ENCODE measurements around the gene TRPT1.

The TRPT1 gene

DNA sequence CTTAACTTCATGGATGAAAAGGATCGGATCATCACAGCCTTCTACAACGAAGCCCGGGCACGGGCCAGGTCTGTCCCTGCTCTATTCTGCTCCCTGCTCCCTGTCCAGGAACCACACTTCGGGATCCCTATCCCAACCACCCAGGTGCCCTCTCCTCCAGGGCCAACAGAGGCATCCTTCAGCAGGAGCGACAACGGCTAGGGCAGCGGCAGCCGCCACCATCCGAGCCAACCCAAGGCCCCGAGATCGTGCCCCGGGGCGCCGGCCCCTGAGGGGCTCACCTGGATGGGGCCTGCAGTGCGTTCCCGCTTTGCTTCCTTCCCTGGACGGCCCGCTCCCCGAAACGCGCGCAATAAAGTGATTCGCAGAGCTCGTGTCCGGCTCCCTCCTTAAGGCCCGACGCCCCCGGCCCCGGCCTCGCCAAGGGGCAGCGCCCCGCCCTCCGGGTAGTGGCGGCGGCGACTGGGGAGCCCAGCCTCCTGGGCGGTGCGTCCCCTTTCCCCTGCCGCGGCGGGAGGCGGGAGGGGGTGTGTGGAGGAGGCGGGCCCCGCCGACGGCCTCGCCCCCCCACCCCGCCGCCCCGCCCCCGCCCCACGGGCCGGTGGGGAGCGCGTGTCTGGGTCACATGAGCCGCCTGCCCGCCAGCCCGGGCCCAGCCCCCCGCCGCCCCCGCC, 8.1 kb upstream of the TRPT1 start, which contains the start of gene VEGFB:
TSS of gene VEGFB (plus strand) at position 672 of the 674 bp plus-strand sequence. CDS start 250 bp downstream, outside the sequence.
- Histone ChIP-seq H3K4me3 (ENCODE audit: low read depth, low read length) (peak within 1 kb of the TSS; percentile 88), H3K79me2 (ENCODE audit: control insufficient read depth, insufficient read depth, low read length, unreplicated experiment) (peaks cover 11% of the 10 kb centered on the region), H2AFZ (ENCODE audit: low read length, unreplicated experiment) (no peak within 1 kb of the TSS), H3K27ac (ENCODE audit: low read depth, low read length) (no peak within 1 kb of the TSS), H3K36me3 (ENCODE audit: insufficient read depth, low read length) (no peaks in the 10 kb centered on the region), H3K27me3 (ENCODE audit: insufficient read depth, low read length) (no peaks in the 10 kb centered on the region), H3K4me1 (ENCODE audit: control insufficient read depth, insufficient read depth, low read length, unreplicated experiment) (peaks cover 4% of the 10 kb centered on the region)

DNA sequence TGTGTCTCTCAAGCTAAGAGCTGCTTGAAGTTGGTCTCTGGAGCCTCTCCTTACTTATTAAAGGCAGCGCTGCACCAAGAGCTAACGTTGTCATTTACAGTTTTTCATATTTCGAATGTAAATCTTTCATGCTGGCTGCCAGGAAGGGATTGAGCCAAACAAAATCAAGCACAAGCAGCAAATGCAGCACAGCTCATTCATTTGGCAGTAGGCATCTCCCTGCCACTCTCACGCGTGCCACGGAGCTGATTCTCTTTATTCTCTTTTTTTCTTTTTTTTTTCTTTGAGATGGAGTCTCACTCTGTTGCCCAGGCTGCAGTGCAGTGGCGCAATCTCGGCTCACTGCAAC, 7.0 kb upstream of the TRPT1 start:
- Histone ChIP-seq H3K4me3 (ENCODE audit: low read depth, low read length) (no peak overlapping the region), H2AFZ (ENCODE audit: low read length, unreplicated experiment) (no peak overlapping the region), H3K4me1 (ENCODE audit: control insufficient read depth, insufficient read depth, low read length, unreplicated experiment) (peaks cover 4% of the 10 kb centered on the region), H3K27ac (ENCODE audit: low read depth, low read length) (no peak overlapping the region), H3K36me3 (ENCODE audit: insufficient read depth, low read length) (no peaks in the 10 kb centered on the region), H3K79me2 (ENCODE audit: control insufficient read depth, insufficient read depth, low read length, unreplicated experiment) (peaks cover 11% of the 10 kb centered on the region), H3K27me3 (ENCODE audit: insufficient read depth, low read length) (no peaks in the 10 kb centered on the region)

DNA sequence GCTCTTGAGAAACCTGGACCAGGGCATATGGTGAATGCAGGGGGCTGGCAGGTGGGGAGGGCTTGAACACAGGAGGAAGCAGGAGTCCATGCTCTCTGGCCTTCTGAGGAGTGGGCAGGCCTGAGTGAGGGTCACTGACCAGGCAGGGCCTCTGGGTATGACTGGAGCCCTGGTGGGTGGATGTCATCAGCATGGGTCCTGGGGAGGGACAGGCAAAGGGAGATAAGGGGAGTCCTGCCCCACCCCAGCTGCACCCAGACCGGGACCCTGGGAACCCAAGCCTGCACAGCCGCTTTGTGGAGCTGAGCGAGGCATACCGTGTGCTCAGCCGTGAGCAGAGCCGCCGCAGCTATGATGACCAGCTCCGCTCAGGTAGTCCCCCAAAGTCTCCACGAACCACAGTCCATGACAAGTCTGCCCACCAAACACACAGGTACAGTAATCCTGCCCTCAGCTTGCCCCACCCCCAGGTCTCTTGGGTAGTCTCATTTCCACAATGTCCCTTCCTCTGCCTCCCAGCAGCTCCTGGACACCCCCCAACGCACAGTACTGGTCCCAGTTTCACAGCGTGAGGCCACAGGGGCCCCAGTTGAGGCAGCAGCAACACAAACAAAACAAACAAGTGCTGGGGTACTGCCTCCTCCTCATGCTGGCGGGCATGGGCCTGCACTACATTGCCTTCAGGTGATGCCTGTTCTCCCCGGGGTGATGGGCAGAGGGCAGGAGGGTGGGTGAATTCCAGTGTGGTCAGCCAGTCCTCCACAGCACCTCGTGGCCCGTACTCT, 6.4 kb upstream of the TRPT1 start:
- Histone ChIP-seq H2AFZ (ENCODE audit: low read length, unreplicated experiment) (no peak overlapping the region), H3K27me3 (ENCODE audit: insufficient read depth, low read length) (no peaks in the 10 kb centered on the region), H3K4me3 (ENCODE audit: low read depth, low read length) (no peak overlapping the region), H3K27ac (ENCODE audit: low read depth, low read length) (no peak overlapping the region), H3K4me1 (ENCODE audit: control insufficient read depth, insufficient read depth, low read length, unreplicated experiment) (peaks cover 7% of the 10 kb centered on the region), H3K79me2 (ENCODE audit: control insufficient read depth, insufficient read depth, low read length, unreplicated experiment) (peaks cover 13% of the 10 kb centered on the region), H3K36me3 (ENCODE audit: insufficient read depth, low read length) (no peaks in the 10 kb centered on the region)

DNA sequence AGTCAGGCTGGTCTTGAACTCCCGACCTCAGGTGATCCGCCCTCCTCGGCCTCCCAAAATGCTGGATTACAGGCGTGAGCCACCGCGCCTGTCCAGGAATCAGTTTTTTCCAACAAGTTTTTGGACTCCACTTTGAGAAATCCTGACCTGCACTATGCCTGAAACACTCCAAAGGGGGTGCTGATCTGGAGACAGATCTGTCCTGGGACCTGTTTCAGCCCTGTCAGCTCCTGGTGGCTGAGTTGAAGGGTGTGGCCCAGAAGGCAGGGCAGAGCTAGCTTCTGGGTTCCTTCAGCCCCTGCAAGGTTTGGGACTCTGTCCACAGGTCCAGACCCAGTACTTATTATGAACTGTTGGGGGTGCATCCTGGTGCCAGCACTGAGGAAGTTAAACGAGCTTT, 5.6 kb upstream of the TRPT1 start:
- no peaks in the 10 kb centered on the region for H3K27me3 ChIP-seq (ENCODE audit: insufficient read depth, low read length)
- H3K27ac ChIP-seq (ENCODE audit: low read depth, low read length) = no peak overlapping the region
- H3K4me1 ChIP-seq (ENCODE audit: control insufficient read depth, insufficient read depth, low read length, unreplicated experiment) = peaks cover 8% of the 10 kb centered on the region
- H3K79me2 ChIP-seq (ENCODE audit: control insufficient read depth, insufficient read depth, low read length, unreplicated experiment) = peaks cover 22% of the 10 kb centered on the region
- no peak overlapping the region for H2AFZ ChIP-seq (ENCODE audit: low read length, unreplicated experiment)
- H3K36me3 ChIP-seq (ENCODE audit: insufficient read depth, low read length) = no peaks in the 10 kb centered on the region
- H3K4me3 ChIP-seq (ENCODE audit: low read depth, low read length) = no peak overlapping the region; the same call in 1 of the 2 replicates

DNA sequence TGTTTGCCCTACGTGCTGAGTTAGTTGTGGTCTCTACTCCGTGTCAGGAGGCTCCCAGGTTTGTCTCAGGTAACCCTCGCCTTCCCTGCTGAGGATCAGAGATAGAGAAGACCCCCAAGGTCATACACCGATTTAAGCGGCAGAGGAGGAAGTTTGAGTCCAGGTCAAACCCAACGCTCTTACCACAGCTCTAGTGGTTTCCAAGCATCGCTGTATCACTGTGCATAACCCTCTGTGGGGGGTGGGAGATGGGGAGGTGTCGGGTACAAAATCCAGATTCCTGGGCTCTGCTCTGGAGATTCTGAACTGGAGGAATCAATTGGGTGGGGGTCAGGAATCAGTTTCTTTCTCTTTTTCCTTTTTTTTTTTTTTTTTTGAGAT, 5.0 kb upstream of the TRPT1 start:
- Histone ChIP-seq H3K4me1 (ENCODE audit: control insufficient read depth, insufficient read depth, low read length, unreplicated experiment) (peaks cover 8% of the 10 kb centered on the region), H3K79me2 (ENCODE audit: control insufficient read depth, insufficient read depth, low read length, unreplicated experiment) (peaks cover 24% of the 10 kb centered on the region), H3K4me3 (ENCODE audit: low read depth, low read length) (peak overlapping the region; percentile 76), H3K27me3 (ENCODE audit: insufficient read depth, low read length) (no peaks in the 10 kb centered on the region), H2AFZ (ENCODE audit: low read length, unreplicated experiment) (peak overlapping the region; percentile 70), H3K36me3 (ENCODE audit: insufficient read depth, low read length) (no peaks in the 10 kb centered on the region), H3K27ac (ENCODE audit: low read depth, low read length) (no peak overlapping the region)

DNA sequence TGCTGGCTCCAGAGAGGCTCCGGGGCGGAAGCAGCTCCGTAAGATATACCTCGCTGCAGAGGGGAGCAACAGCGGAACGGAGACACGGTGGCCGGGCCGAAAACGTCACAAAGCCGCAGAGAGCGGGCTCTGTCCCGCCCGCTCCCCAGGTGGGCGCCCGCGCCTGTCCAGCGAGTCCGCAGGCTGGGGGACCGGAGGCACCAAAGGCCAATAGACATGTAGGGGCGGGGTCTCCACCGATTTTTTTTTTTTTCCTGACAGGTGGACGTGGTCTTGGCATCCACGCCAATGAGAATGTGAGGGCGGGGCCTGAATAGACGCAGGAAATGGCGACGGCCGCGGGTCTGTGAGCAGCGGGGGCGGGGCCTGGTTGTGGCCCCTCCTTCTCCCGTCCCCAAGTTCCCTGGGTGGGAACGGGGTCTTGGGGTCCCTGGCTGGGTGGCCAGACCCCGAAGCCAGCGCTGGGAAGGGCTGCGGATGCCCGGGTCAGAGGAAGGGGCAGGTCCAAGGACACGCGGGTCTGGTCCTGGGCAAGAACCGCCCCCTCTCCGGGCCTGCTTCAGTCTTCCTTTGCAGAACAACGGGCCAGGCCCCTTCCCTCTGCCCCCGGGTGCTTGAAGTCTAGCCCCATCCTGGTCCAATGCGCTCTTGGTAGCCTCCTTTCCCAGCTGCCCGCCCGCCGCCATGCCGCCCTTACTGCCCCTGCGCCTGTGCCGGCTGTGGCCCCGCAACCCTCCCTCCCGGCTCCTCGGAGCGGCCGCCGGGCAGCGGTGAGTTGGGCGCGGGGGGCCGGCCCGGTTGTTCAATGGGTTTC, 4.4 kb upstream of the TRPT1 start, which contains the start of gene DNAJC4:
TSS of gene DNAJC4 (plus strand) at position 378 of the 814 bp plus-strand sequence. CDS start at position 685, 307 bp downstream.
- peak within 1 kb of the TSS; percentile 70 for H2AFZ ChIP-seq (ENCODE audit: low read length, unreplicated experiment)
- no peaks in the 10 kb centered on the region for H3K36me3 ChIP-seq (ENCODE audit: insufficient read depth, low read length)
- peaks cover 10% of the 10 kb centered on the region for H3K4me1 ChIP-seq (ENCODE audit: control insufficient read depth, insufficient read depth, low read length, unreplicated experiment)
- peak within 1 kb of the TSS; percentile 76 for H3K4me3 ChIP-seq (ENCODE audit: low read depth, low read length)
- no peak within 1 kb of the TSS for H3K27ac ChIP-seq (ENCODE audit: low read depth, low read length)
- H3K79me2 ChIP-seq (ENCODE audit: control insufficient read depth, insufficient read depth, low read length, unreplicated experiment) = peaks cover 20% of the 10 kb centered on the region
- H3K27me3 ChIP-seq (ENCODE audit: insufficient read depth, low read length) = no peaks in the 10 kb centered on the region

DNA sequence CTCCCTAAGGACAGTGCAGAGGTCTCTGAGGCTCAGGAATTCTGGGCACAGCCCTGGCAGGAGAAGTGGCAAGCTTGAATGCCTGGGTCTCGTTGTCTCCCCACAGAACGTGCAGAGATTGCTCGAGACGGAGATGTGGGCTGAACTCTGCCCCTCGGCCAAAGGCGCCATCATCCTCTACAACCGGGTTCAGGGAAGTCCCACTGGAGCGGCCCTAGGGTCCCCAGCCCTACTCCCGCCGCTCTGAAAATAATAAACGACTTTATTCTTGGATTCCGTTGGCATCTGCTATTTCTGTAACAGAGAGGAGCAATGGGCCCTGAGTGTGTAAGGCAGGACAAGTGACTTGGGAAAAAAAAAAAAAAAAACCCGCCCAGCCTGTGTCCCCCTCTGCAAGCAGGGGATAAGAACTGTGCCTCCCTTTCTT, 3.8 kb upstream of the TRPT1 start:
- no peak overlapping the region for H3K27ac ChIP-seq (ENCODE audit: low read depth, low read length)
- no peaks in the 10 kb centered on the region for H3K27me3 ChIP-seq (ENCODE audit: insufficient read depth, low read length)
- H3K4me1 ChIP-seq (ENCODE audit: control insufficient read depth, insufficient read depth, low read length, unreplicated experiment) = peaks cover 16% of the 10 kb centered on the region
- peak overlapping the region; percentile 76 for H3K4me3 ChIP-seq (ENCODE audit: low read depth, low read length)
- H3K79me2 ChIP-seq (ENCODE audit: control insufficient read depth, insufficient read depth, low read length, unreplicated experiment) = peaks cover 15% of the 10 kb centered on the region
- no peak overlapping the region for H2AFZ ChIP-seq (ENCODE audit: low read length, unreplicated experiment)
- no peaks in the 10 kb centered on the region for H3K36me3 ChIP-seq (ENCODE audit: insufficient read depth, low read length)

DNA sequence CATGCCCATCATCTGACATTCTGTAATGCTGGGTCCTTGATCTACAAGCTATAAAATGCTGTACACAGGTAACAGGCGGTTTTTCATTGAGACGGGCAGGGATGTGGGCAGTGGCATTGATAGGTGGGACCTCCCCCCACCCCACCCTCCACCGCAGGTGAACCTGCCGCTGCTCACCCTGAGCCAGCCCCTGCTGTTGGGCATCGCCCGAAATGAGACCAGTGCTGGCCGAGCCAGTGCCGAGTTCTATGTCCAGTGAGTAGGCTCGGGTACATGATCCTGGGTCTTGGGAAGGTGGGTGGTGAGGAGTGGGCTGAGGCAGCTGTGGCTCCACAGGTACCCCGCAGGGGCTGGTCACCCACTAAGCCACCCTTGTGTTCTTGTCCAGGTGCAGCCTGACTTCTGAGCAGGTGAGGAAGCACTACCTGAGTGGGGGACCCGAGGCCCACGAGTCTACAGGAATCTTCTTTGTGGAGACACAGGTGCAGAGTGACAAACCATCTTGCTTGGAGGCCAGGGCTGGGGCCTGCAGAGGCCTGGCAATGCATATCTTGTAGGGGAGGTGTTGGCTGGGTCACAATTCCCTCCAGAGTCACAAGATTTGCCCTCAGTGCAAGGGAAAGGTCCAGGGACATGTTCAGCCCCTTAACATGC, 3.2 kb upstream of the TRPT1 start:
- Histone ChIP-seq H3K79me2 (ENCODE audit: control insufficient read depth, insufficient read depth, low read length, unreplicated experiment) (peaks cover 15% of the 10 kb centered on the region), H3K4me1 (ENCODE audit: control insufficient read depth, insufficient read depth, low read length, unreplicated experiment) (peaks cover 16% of the 10 kb centered on the region), H3K36me3 (ENCODE audit: insufficient read depth, low read length) (no peaks in the 10 kb centered on the region), H2AFZ (ENCODE audit: low read length, unreplicated experiment) (no peak overlapping the region), H3K4me3 (ENCODE audit: low read depth, low read length) (no peak overlapping the region), H3K27me3 (ENCODE audit: insufficient read depth, low read length) (no peaks in the 10 kb centered on the region), H3K27ac (ENCODE audit: low read depth, low read length) (no peak overlapping the region)

DNA sequence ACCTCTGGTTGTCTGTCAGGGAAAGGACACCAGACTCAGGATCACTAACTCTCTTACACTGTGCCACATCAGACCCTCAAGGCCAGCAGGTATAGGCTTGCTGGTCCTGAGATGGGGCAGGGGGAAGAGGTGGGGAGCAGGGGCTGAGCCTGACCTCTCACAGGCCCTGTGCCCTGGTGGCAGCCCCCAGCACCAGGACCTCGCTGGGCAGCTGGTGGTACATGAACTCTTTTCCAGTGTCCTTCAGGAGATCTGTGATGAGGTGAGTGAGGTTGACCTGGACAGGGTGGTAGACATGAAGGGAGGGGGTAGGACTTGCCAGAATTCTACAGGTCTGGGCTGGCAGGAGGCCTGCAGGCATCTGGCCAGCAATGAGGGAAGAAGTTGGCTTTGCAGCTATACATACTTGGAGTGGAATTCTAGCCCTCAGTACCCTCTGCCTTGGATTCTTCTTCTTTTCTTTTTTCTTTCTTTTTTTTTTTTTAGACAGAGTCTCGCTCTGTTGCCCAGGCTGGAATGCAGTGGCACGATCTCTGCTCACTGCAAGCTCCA, 1.5 kb upstream of the TRPT1 start:
- Histone ChIP-seq H3K27ac (ENCODE audit: low read depth, low read length) (no peak overlapping the region), H3K4me1 (ENCODE audit: control insufficient read depth, insufficient read depth, low read length, unreplicated experiment) (peaks cover 15% of the 10 kb centered on the region), H2AFZ (ENCODE audit: low read length, unreplicated experiment) (no peak overlapping the region), H3K27me3 (ENCODE audit: insufficient read depth, low read length) (no peaks in the 10 kb centered on the region), H3K36me3 (ENCODE audit: insufficient read depth, low read length) (no peaks in the 10 kb centered on the region), H3K79me2 (ENCODE audit: control insufficient read depth, insufficient read depth, low read length, unreplicated experiment) (peaks cover 15% of the 10 kb centered on the region), H3K4me3 (ENCODE audit: low read depth, low read length) (peak overlapping the region; percentile 83)

DNA sequence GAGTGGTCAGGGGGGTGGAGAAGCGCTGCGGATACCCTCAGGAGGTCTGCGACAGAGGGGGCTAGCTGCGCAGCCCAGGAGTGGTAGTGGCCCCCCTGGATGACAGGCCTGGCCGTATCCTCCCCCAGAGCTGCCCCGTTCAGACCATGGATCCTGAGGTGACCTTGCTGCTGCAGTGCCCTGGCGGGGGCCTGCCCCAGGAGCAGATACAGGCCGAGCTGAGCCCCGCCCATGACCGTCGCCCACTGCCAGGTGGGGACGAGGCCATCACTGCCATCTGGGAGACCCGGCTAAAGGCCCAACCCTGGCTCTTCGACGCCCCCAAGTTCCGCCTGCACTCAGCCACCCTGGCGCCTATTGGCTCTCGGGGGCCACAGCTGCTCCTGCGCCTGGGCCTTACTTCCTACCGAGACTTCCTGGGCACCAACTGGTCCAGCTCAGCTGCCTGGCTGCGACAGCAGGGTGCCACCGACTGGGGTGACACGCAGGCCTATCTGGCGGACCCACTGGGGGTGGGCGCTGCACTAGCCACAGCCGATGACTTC, 593 bp upstream of the TRPT1 start:
- H3K4me3 ChIP-seq (ENCODE audit: low read depth, low read length) = peak overlapping the region; percentile 83
- H3K27me3 ChIP-seq (ENCODE audit: insufficient read depth, low read length) = no peaks in the 10 kb centered on the region
- H2AFZ ChIP-seq (ENCODE audit: low read length, unreplicated experiment) = no peak overlapping the region
- H3K36me3 ChIP-seq (ENCODE audit: insufficient read depth, low read length) = no peaks in the 10 kb centered on the region
- H3K4me1 ChIP-seq (ENCODE audit: control insufficient read depth, insufficient read depth, low read length, unreplicated experiment) = peaks cover 15% of the 10 kb centered on the region
- no peak overlapping the region for H3K27ac ChIP-seq (ENCODE audit: low read depth, low read length)
- H3K79me2 ChIP-seq (ENCODE audit: control insufficient read depth, insufficient read depth, low read length, unreplicated experiment) = peaks cover 15% of the 10 kb centered on the region
